ENCODE results near the gene VEPH1. TPM values are rescaled to one million over a fixed set of nuclear protein-coding genes. Genes with fewer than 3 reads are reported as not detected.

VEPH1 gene
- total RNA-seq, 1 experiment from 2014 or later: 7.7 TPM

- H3K4ac ChIP-seq (ENCODE audit: low read depth, low read length): no peak overlapping the region
- Mint-ChIP-seq H3K27ac (no peak overlapping the region), H3K4me1 (no peaks in the 10 kb centered on the region), H3K27me3 (ENCODE audit: low read depth) (no peaks in the 10 kb centered on the region), H3K36me3 (ENCODE audit: insufficient read depth in 1 of 3, low read depth in 3 of 3) (no peaks in the 10 kb centered on the region), H3K4me3 (no peak overlapping the region), H3K9me3 (no peaks in the 10 kb centered on the region)
- H4K8ac ChIP-seq (replicated peaks; ENCODE audit: insufficient read length, low read depth, low read length): no peak overlapping the region
- no peaks in the 10 kb centered on the region for H4K20me1 ChIP-seq (ENCODE audit: control insufficient read depth, insufficient read depth, insufficient read length)
- H3K79me1 ChIP-seq (ENCODE audit: insufficient read depth, low read depth, low read length, poor library complexity, severe bottlenecking): no peaks in the 10 kb centered on the region
- H3T11ph ChIP-seq (ENCODE audit: low read length): no peak overlapping the region
- no peaks in the 10 kb centered on the region for H3K4me1 ChIP-seq (ENCODE audit: insufficient read depth, low read length)
- no peaks in the 10 kb centered on the region for H3K27me3 ChIP-seq (ENCODE audit: insufficient read depth, low read length)
- H4K5ac ChIP-seq (ENCODE audit: insufficient read length, low read depth, low read length): no peak overlapping the region
- H3K27ac ChIP-seq (ENCODE audit: insufficient read length, low read depth, low read length): no peak overlapping the region
- H3K9ac ChIP-seq (ENCODE audit: extremely low read depth, insufficient read length, low read length): no peak overlapping the region
- H3K79me2 ChIP-seq (ENCODE audit: insufficient read depth, low read length): no peaks in the 10 kb centered on the region
- no peak overlapping the region for H2AK5ac ChIP-seq (ENCODE audit: insufficient read length, low read length)
- TF ChIP-seq CTCF (conservative IDR thresholded peaks at IDR 0.05): no peak
- no peak overlapping the region for H3K14ac ChIP-seq (ENCODE audit: insufficient read depth, low read length)
- H3K9me3 ChIP-seq (ENCODE audit: control insufficient read depth, low read depth, low read length): no peaks in the 10 kb centered on the region
- no peak overlapping the region for H2BK15ac ChIP-seq (ENCODE audit: low read depth, low read length)
- H2BK12ac ChIP-seq (ENCODE audit: insufficient read length, low read depth, low read length): no peak overlapping the region
- WGBS (ENCODE audit: extremely low coverage, insufficient read length, low lambda C conversion rate): no CpG with 5 or more reads among the region's 7 CpGs
- no peak overlapping the region for H4K91ac ChIP-seq (ENCODE audit: insufficient read length, low read depth, low read length)
- H3K23me2 ChIP-seq (ENCODE audit: insufficient read length, low read depth, low read length, poor library complexity, severe bottlenecking): no peaks in the 10 kb centered on the region
- no peak overlapping the region for H3K56ac ChIP-seq (ENCODE audit: insufficient read length, low read depth, low read length)
- H2BK5ac ChIP-seq (ENCODE audit: insufficient read length, low read length): no peak overlapping the region
- H2AFZ ChIP-seq (ENCODE audit: low read length): no peak overlapping the region
- no peak overlapping the region for H3K4me2 ChIP-seq (ENCODE audit: insufficient read depth, insufficient read length, low read length)
- no peak overlapping the region for H2BK20ac ChIP-seq (ENCODE audit: low read depth, low read length, poor library complexity, severe bottlenecking)
- no peak overlapping the region for H3K23ac ChIP-seq (ENCODE audit: insufficient read length, low read depth, low read length)
- no peak for DNase-seq
- no peak overlapping the region for H2BK120ac ChIP-seq (ENCODE audit: low read depth, low read length, poor library complexity, severe bottlenecking)
- H3K18ac ChIP-seq (ENCODE audit: insufficient read length, low read depth, low read length): no peak overlapping the region
Measured at GRCh38 chr3:157469561-157470294, 33.5 kb downstream of the VEPH1 start.
